ENCODE measurements around the gene UBE2E1. TPM values are rescaled to one million over a fixed set of nuclear protein-coding genes. Genes with fewer than 3 reads are reported as not detected.
A peak's percentile ranks its signal among the peaks of the same experiment; 100 is the strongest.
"Not testable (repeated sequence)": the region's sequence is repeated elsewhere in the genome, so short reads cannot be mapped to it uniquely, and the experiment has no call there.

The UBE2E1 gene
- total RNA-seq, 1 experiment from 2014 or later = 81.6 TPM

DNA sequence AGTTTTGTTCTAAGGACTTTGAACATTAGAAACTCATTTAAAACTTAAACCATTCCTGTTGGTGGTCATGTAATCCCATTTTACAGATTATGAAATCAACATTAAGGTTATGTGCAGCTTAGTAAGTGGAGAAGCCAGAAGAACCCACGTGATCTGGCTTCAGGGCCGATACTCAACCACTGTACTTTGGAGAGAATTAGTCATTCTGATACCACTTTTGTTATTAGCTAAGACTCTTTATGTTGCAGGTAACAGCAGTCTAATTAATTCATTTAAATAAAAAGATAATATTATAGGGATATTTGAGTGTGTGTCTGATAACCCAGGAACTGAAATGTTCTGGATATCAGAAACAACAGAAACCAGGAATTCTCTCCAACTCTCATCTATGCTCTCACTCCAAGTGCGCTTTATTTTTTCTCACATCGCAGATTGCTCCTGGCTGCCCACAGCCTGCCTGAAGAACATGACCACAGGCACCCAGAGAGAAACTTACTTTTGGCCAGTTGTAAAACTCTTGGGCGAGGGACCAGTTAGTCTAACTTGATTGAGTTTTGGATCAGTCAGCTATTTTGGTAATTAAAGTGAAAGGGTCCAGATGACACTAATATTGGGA is 25.2 kb downstream of the UBE2E1 start:
- H3K27me3 ChIP-seq = no peaks in the 10 kb centered on the region
- H3K4me3 ChIP-seq = no peak overlapping the region
- no peaks in the 10 kb centered on the region for H3K9me3 ChIP-seq
- no peaks in the 10 kb centered on the region for H3K36me3 ChIP-seq
- DNase-seq = no peak

- DNase-seq = no peak
- H3K27me3 ChIP-seq = no peaks in the 10 kb centered on the region
- no peak overlapping the region for H3K4me3 ChIP-seq
- H3K9me3 ChIP-seq = no peaks in the 10 kb centered on the region
- H3K36me3 ChIP-seq = no peaks in the 10 kb centered on the region
Observed at GRCh38 chr3:23831517-23832394, 26.0 kb downstream of the UBE2E1 start.

- H3K36me3 ChIP-seq = no peaks in the 10 kb centered on the region
- no peak overlapping the region for H3K4me3 ChIP-seq
- no peak for DNase-seq
- H3K27me3 ChIP-seq = no peaks in the 10 kb centered on the region
- no peaks in the 10 kb centered on the region for H3K9me3 ChIP-seq
Observed at GRCh38 chr3:23832523-23832922, 26.8 kb downstream of the UBE2E1 start.

- Histone ChIP-seq H3K36me3 (no peaks in the 10 kb centered on the region), H3K27me3 (no peaks in the 10 kb centered on the region), H3K4me3 (no peak overlapping the region), H3K9me3 (no peaks in the 10 kb centered on the region)
- no peak for DNase-seq
Observed at GRCh38 chr3:23834082-23834870, 28.5 kb downstream of the UBE2E1 start.

GRCh38 chr3:23835087-23835486 is 29.3 kb downstream of the UBE2E1 start:
- H3K27me3 ChIP-seq = no peaks in the 10 kb centered on the region
- no peaks in the 10 kb centered on the region for H3K9me3 ChIP-seq
- no peak overlapping the region for H3K4me3 ChIP-seq
- no peaks in the 10 kb centered on the region for H3K36me3 ChIP-seq
- DNase-seq = no peak

GRCh38 chr3:23835802-23836201 is 30.0 kb downstream of the UBE2E1 start:
- Histone ChIP-seq H3K27me3 (no peaks in the 10 kb centered on the region), H3K36me3 (no peaks in the 10 kb centered on the region), H3K4me3 (no peak overlapping the region), H3K9me3 (no peaks in the 10 kb centered on the region)
- DNase-seq = no peak

DNA sequence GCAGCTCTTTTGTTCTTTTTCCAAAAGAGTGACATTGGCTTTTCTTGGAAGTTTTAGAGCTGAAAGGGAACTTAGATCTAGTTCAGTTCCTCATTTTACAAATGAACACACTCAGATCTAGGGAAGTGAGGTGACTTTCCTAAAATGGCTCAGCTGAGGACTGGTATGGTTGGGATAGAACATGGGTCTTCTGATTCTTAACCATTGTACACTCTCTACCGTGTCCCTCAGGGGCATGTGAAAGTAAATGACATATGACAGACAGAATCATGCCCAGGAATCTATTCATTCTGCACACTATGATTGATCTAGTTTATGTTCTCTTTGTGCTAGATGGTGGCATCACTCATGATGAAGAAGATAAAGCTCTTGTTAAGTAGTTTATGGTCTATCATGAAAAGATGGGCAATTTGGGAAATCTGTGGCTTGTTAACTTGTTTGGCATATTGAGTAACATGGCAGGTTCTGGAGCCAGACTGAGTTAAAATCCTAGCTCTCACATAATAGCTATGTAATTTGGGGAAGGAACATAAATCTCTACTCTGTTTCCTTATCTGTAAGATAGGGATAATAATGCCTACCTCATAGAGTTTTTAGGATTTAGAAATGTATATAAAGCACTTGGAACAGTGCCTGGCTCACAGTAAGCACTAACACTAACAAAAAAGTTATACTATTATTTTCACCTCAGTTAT is 30.9 kb downstream of the UBE2E1 start:
- Histone ChIP-seq H3K36me3 (no peaks in the 10 kb centered on the region), H3K27me3 (no peaks in the 10 kb centered on the region), H3K4me3 (no peak overlapping the region), H3K9me3 (no peaks in the 10 kb centered on the region)
- no peak for DNase-seq

- Histone ChIP-seq H3K36me3 (no peaks in the 10 kb centered on the region), H3K9me3 (no peaks in the 10 kb centered on the region), H3K27me3 (no peaks in the 10 kb centered on the region), H3K4me3 (no peak overlapping the region)
- DNase-seq = no peak
Observed at GRCh38 chr3:23837286-23837685, 31.5 kb downstream of the UBE2E1 start.

DNA sequence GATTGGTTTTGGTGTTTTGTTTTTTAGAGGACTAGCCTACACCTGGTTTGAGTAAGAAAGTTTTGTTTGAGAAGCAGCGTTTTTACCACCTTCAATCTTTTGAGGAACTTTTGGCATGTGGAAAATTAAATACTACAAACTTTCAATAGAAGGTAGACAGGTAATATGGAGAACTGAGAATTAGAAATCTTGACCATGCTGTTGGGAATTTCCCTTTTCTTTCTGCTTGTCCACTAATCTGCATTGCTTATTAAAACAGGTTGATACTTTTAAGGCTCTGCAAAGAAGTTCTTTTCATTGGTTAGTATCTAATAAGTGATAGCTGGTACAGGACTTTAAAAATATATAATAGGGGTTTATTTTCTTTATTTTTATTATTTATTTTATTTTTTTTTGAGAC is 31.9 kb downstream of the UBE2E1 start:
- no peak for DNase-seq
- Histone ChIP-seq H3K9me3 (no peaks in the 10 kb centered on the region), H3K4me3 (no peak overlapping the region), H3K27me3 (no peaks in the 10 kb centered on the region), H3K36me3 (no peaks in the 10 kb centered on the region)

DNA sequence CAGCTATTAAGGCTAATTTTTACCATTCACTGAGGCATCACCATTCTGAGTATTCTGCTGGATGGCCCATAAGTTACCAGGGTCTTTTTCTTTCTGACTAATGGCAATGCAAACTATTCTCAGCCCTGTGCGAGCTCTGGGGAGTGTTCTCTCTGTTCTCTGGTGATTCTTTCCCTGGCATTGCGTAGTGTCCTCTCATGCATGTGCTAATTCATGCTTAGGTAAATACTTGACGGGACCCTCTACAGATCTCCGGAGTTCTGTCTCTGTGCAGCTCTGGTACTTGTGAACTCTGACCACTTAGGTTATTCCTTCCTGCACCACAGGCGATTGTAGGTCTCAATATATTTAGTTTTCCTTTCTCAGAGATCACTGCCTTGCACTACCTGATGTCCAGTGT is 34.8 kb downstream of the UBE2E1 start:
- Histone ChIP-seq H3K27me3 (no peaks in the 10 kb centered on the region), H3K4me3 (no peak overlapping the region), H3K36me3 (no peaks in the 10 kb centered on the region), H3K9me3 (no peaks in the 10 kb centered on the region)
- DNase-seq = no peak

- Histone ChIP-seq H3K36me3 (no peaks in the 10 kb centered on the region), H3K27me3 (no peaks in the 10 kb centered on the region), H3K9me3 (no peaks in the 10 kb centered on the region), H3K4me3 (no peak overlapping the region)
- no peak for DNase-seq
Observed at GRCh38 chr3:23843869-23844268, 38.1 kb downstream of the UBE2E1 start.

- no peak overlapping the region for H3K4me3 ChIP-seq
- H3K9me3 ChIP-seq = no peaks in the 10 kb centered on the region
- no peaks in the 10 kb centered on the region for H3K27me3 ChIP-seq
- no peak for DNase-seq
- H3K36me3 ChIP-seq = no peaks in the 10 kb centered on the region
Observed at GRCh38 chr3:23845326-23846216, 39.8 kb downstream of the UBE2E1 start.

DNA sequence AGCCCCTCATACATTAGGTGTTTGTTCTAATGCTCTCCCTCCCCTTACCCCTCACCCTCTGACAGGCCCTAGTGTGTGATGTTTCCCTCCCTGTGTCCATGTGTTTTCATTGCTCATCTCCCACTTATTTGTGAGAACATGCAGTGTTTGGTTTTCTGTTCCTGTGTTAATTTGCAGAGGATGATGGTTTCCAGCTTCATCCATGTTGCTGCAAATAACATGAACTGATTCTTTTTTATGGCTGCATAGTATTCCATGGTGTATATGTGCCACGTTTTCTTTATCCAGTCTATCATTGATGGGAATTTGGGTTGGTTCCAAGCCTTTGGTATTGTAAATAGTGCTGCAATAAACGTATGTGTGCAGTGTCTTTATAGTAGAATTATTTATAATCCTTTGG is 43.7 kb downstream of the UBE2E1 start:
- not testable (repeated sequence) for H3K27me3 ChIP-seq, DNase-seq, H3K36me3 ChIP-seq, H3K4me3 ChIP-seq, H3K9me3 ChIP-seq

- Histone ChIP-seq H3K4me3 (no peak overlapping the region), H3K27me3 (no peaks in the 10 kb centered on the region), H3K36me3 (no peaks in the 10 kb centered on the region), H3K9me3 (no peaks in the 10 kb centered on the region)
- DNase-seq = no peak
Observed at GRCh38 chr3:23856286-23856685, 50.5 kb downstream of the UBE2E1 start.

DNA sequence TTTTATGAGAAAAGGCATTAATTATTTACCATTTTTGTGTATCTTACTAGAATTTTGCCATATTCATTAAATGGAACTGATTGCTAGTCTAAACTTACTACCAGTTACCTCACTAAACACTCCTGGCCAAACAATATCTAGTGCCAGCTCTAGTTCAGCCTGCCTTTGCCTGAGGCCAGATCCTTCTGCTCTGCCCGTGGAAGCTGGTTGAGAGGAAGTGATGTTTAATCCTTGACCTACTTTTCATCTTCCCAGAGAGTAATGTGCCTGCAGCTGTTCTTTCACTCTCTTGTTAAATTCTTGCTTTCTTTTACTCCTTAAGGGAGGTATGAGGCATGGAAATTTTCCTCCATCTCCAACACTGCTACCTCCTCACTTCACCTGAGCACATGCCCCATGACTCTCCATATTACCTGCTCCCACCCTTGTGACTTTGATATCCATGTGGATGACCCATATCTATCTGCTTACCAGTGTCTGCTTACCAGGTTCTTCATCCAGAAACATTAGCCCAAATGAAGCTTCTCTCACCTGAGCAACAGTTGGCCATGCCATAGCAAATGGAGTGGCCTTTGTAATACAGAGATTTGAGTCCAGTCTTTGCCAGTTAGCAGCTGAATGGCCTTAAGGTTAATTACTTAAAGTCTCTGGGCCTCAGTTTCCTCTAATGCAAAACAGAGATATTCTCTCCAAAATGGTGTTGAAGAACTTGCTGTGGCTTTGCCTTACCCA is 53.4 kb downstream of the UBE2E1 start:
- H3K9me3 ChIP-seq = no peaks in the 10 kb centered on the region
- no peaks in the 10 kb centered on the region for H3K36me3 ChIP-seq
- DNase-seq = peak; percentile 51
- H3K27me3 ChIP-seq = no peaks in the 10 kb centered on the region
- no peak overlapping the region for H3K4me3 ChIP-seq
